ENCODE measurements around the gene MAB21L2.

- TF ChIP-seq CTCF (tag by site-specific recombination; IDR thresholded peaks at IDR 0.05) (no peak), ZNF501 (tag by site-specific recombination; IDR thresholded peaks at IDR 0.05) (no peak), GLI4 (tag by site-specific recombination; IDR thresholded peaks at IDR 0.05) (no peak), PBX3 (CRISPR knock-in tag; IDR thresholded peaks at IDR 0.05) (no peak), ZNF138 (tag by site-specific recombination; IDR thresholded peaks at IDR 0.05; ENCODE audit: borderline replicate concordance) (no peak)
Observed at GRCh38 chr4:150573534-150573933, 8.4 kb upstream of the MAB21L2 start.

All from HEK293 (cell line).